Brain microvascular endothelial cell (primary cell): ENCODE measurements around the gene BHLHE41.

Source experiments
- DNase-seq: peaks from one replicate; pipeline ENCODE4 v3.0.0-alpha.2; 2020
- H3K27ac ChIP-seq: fragments of 250-450 bp; sonication (Bioruptor Pico); 2 replicates; pipeline ENCODE4 v1.5.1; 2020; ENCODE audit warnings: mild to moderate bottlenecking, moderate library complexity
- H3K27me3 ChIP-seq: fragments of 250-450 bp; sonication (Bioruptor Pico); replicated peaks from 2 replicates; pipeline ENCODE4 v1.5.1; 2020; ENCODE audit warnings: mild to moderate bottlenecking
- H3K36me3 ChIP-seq: fragments of 250-450 bp; sonication (Bioruptor Pico); replicated peaks from 2 replicates; pipeline ENCODE4 v1.5.1; 2020; ENCODE audit warnings: mild to moderate bottlenecking
- H3K4me3 ChIP-seq: 2 replicates; pipeline ENCODE4 v1.5.1; 2011; ENCODE audit warnings: low read depth, mild to moderate bottlenecking, control low read depth, low read length, moderate library complexity
- in situ Hi-C: cut with HindIII; loops from 2 replicates; pipeline ENCODE4 v1.10.0; 2017; ENCODE audit warnings: low sequenced_read_pairs, low pct_ligation_motif_present
- TF ChIP-seq, protein P1 (sequence below): IDR thresholded peaks from 2 replicates; pipeline ENCODE4 v1.5.1; 2011; ENCODE audit warnings: low read depth, mild to moderate bottlenecking, moderate library complexity, low read length, control low read depth, inconsistent platforms; ENCODE audit errors: missing control alignments

BHLHE41 gene

DNA sequence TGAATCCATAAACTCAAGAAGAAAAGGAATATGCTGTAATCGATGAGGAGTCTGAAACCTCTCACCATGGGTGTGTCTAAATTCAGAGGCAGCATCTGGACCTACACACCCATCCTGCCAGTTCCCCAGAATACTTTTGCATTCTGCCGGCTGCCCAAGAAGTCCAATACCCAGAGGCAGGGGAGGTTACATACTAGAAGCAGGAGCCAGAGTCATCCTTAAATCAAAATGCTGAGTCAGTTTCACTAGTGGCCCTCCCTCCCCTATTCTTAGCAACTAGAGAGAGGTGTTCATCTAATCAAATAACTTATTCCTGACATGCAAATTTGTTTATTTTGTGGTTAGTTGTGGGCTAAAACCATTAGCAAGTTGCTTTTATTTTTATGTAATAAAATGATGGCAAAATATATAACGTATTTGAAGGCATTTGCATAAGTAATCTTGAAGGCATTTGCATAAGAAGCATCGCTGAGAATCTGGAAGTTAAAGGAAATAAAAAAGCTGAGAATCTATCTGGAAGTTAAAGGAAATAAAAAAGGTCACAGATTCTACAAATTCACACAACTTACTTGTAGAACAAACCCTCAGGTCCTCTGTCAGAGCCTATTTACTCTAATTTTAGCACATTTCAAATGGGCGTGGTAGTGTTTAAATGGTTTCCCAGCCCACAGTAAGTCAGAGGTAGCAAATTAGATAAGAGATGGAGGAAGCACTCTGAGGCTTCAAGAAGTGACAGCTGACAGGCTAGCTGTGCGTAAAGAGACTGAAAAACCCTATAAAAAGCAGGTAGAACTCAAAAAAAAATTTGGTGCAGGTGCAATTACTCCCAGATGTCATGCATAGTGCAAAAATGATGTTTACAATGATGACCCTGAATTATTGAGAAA, 7.8 kb downstream of the BHLHE41 start:
- no peaks in the 10 kb centered on the region for H3K27me3 ChIP-seq
- TF ChIP-seq, protein P1, sequence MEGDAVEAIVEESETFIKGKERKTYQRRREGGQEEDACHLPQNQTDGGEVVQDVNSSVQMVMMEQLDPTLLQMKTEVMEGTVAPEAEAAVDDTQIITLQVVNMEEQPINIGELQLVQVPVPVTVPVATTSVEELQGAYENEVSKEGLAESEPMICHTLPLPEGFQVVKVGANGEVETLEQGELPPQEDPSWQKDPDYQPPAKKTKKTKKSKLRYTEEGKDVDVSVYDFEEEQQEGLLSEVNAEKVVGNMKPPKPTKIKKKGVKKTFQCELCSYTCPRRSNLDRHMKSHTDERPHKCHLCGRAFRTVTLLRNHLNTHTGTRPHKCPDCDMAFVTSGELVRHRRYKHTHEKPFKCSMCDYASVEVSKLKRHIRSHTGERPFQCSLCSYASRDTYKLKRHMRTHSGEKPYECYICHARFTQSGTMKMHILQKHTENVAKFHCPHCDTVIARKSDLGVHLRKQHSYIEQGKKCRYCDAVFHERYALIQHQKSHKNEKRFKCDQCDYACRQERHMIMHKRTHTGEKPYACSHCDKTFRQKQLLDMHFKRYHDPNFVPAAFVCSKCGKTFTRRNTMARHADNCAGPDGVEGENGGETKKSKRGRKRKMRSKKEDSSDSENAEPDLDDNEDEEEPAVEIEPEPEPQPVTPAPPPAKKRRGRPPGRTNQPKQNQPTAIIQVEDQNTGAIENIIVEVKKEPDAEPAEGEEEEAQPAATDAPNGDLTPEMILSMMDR, result no peak
- H3K4me3 ChIP-seq, result no peak overlapping the region
- in situ Hi-C loops, result loop anchor here (25.0 kb wide), 1 partner anchor 520 kb away; no protein-coding TSS in a partner anchor
- no peak overlapping the region for H3K27ac ChIP-seq
- H3K36me3 ChIP-seq, result no peaks in the 10 kb centered on the region
- no peak for DNase-seq

DNA sequence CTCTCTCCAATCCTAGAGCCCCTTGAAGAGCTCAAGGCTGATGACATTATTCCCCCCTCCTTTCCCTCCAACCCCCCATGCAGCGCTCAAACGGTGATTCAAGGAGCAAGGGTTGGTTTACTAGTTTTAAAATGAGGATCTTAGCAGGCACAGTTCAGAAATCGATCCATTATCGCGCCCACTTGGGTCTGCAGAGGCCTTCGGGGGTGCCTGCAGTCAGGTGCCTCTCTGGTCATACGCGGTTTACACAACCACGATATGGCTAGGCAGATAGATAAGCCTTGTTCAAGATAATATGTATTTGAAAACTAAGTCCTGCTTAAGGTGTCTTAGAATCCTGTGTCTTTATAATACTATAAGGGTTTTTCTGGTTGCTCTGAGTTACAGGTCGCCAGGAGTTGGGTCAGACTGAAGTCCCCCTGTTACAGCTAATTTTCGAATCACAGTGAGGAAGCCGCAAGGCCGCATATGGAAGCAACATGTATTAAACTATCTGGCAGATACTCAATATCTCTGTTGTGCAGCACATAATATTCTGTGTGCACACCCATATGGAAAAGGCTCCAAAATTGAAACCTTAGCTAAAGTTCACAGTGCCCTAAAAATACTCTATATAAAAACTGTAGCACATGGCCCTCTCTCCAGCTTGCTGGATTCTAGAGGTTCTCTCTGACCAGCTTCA, 10.0 kb downstream of the BHLHE41 start:
- Histone ChIP-seq H3K4me3 (peak overlapping the region; percentile 63), H3K36me3 (no peaks in the 10 kb centered on the region), H3K27me3 (no peaks in the 10 kb centered on the region), H3K27ac (peak overlapping the region; percentile 84)
- in situ Hi-C loops, result loop anchor here (25.0 kb wide), 1 partner anchor 522 kb away; no protein-coding TSS in a partner anchor
- no peak for DNase-seq
- TF ChIP-seq, protein P1, result no peak

DNA sequence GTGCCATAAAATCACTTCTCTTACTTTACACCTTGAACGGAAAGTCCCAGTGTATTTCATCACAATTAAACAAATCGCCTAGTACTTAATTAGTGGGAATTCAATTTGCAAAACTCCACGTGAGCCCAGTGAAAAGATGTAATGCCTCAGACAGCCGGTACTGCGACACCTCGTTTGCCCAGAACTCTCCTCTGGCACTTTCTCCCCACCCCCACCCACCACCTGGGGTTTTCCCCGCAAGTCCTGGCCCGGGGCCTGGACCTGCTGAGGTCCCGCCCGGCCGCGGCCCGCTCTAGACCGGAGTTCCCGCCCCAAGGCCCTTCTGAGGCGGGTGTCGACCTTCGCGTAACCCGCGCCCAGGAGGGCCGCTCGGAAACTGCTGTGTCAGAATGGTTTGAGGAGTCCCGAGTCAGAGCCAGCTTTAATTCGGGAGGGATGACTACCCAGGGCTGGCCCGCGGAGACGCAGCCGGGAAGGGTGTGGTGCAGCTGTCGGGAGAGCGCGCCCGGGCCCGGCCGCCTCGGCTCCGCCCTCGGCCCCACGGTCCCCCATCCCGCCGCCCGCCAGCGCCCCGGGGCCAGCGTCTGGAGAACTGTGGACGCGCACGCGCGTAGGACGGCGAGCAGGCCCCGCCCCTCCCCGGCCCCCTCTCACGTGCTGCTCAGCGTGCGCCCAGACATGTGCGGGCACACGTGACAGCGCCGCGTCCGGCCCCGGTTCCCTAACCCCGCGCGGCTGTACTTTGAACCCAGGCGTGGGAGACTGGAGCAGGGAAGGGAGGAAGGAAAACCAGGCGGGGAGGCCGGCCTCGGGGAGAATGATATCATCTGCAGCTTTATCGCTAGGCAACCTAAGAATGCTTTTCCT, 10.8 kb downstream of the BHLHE41 start:
- in situ Hi-C loops, result loop anchor here (25.0 kb wide), 1 partner anchor 523 kb away; no protein-coding TSS in a partner anchor
- peak overlapping the region; percentile 84 for H3K27ac ChIP-seq
- H3K36me3 ChIP-seq, result no peaks in the 10 kb centered on the region
- DNase-seq, result peak; percentile 84
- TF ChIP-seq, protein P1, result peak; percentile 49
- no peaks in the 10 kb centered on the region for H3K27me3 ChIP-seq
- H3K4me3 ChIP-seq, result peak overlapping the region; percentile 63

DNA sequence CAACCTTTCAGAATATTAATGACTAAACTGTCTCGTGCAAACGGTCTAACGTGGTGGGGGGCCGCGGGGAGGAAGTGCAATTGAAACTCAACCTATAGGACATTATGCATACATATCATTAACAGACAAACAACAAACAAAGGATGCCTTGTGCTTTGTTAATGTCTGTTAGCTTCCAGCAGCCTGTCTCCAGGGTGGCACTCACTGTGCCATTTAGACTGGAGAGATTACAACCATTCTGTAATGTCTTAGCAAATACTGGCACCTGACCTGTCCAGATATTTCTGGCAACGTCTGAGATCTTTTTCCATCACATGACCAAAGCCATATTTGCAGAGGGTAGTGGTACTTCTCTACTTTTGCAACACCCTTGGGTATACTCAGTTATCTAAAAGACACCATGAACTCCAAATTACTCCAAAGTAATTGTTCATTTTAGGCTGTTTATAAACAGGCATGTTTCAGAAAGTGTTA, 11.6 kb downstream of the BHLHE41 start:
- no peak overlapping the region for H3K27ac ChIP-seq
- no peak overlapping the region for H3K4me3 ChIP-seq
- no peaks in the 10 kb centered on the region for H3K36me3 ChIP-seq
- TF ChIP-seq, protein P1, result no peak
- no peaks in the 10 kb centered on the region for H3K27me3 ChIP-seq
- no peak for DNase-seq
- in situ Hi-C loops, result loop anchor here (25.0 kb wide), 1 partner anchor 524 kb away; no protein-coding TSS in a partner anchor

DNA sequence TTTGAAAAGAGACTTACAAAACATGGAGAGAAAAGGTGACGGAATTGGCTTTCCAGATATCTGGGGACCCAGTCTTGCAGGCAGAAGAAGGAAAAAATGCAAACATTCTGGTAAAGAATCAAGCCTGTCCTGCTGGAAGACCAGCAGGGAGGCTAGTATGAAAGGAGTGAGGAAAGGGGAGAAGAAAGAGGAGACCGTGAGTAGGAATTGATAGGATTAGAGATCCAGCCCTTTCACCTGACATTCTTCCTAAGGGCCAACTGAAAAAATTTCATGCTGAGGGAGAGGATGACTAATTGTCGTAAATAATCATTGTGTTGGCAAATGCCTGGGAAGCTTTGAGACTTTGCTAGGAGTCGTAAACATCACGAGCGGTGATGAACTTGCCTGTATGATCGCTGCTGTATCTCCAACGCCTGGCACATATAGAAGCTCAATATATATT, 12.1 kb downstream of the BHLHE41 start:
- in situ Hi-C loops, result loop anchor here (25.0 kb wide), 1 partner anchor 525 kb away; no protein-coding TSS in a partner anchor

More for the DNA sequence above, 12.1 kb downstream of the BHLHE41 start:
- DNase-seq, result no peak
- H3K27ac ChIP-seq, result no peak overlapping the region
- H3K4me3 ChIP-seq, result no peak overlapping the region
- TF ChIP-seq, protein P1, result no peak
- H3K36me3 ChIP-seq, result no peaks in the 10 kb centered on the region
- no peaks in the 10 kb centered on the region for H3K27me3 ChIP-seq
